ENCODE data around the gene TOPBP1.
"Not testable (repeated sequence)": the region's sequence is repeated elsewhere in the genome, so short reads cannot be mapped to it uniquely, and the experiment has no call there.

TOPBP1 gene

DNA sequence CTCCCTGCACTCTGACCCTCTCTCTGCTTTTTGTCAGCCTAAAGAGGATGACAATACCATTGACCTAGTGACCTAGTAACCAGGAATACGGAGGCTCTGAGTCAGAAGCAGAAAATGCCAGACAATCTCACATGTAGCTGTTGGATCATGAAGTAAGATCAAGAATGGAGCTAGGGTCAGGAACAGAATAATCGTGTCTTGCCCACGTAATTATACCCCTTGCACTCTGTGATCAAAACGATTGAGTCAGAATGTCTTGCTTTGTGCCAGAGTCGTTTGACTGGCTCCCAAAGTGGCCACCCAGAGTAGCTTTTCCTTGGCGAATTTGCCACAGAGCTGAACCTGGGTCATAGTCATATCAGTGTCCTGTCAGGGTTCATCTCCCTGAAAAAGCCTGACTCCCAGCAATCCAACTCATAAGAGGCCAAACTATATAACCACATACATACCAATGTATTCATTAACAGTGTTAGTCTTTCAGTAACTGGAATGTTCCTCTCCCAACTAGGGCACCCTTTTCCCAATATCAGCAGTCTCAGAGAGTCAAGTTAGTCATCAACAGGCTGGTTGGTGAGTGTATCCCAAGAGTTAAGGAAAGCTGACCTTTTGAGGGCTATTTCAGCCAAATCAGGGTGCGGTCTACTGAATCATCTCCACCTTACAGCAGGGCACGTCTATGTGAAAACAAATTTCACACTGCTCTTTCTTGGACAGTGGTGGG lies 93.3 kb downstream of the TOPBP1 start:
- DNase-seq: no peak

DNA sequence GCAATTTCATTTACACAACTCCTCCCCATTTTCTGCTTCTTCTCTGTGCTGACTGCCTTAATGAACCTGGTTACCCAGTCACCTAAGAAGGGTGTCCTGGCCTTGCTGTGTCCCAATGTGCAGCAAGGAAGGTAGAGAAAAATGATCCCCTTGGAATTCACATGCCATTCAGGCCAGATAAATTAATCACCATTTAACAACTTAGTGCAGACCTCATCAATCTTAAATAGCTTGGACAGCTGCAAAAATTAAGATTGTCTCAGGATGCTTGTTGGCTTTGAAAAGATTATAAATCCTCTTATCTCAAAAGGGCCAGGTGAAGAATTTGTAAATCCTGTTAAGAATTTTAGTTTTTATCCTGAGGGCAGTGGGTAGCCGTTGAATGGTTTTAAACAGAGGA lies 97.9 kb downstream of the TOPBP1 start:
- no peak for DNase-seq

DNA sequence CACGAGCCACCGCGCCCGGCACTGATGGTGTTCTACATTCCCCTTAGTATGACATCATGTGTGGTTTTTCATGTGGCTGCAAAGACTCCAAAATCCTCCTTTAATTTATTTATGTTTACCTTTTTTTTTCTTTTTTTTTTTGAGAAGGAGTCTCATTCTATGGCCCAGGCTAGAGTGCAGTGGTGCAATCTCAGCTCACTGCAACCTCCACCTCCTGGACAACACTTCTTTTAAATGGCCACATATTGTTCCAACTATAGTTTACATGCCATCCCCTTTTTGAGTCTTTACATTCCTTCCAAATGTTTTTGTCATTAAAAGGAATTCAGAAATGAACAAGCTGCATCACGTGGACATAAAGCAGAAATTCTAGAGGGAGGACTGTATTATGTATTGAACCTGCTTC lies 98.6 kb downstream of the TOPBP1 start:
- DNase-seq: no peak

DNA sequence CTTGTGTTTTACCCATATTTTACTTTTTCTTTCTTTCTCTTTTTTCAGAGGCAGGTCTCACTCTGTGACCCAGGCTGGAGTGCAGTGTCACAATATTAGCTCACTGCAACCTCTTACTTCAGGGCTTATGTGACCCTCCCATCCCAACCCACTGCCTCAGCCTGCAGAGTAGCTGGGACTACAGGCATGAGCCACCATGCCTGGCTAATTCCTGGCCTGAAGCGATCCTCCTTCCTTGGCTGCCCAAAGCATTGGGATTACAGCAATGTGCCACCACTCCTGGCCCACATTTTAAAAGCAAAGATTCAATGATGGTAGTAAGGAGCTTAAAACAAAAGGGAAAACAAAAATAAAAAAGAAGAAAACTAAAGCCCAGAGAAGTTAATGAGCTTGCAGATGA lies 99.4 kb downstream of the TOPBP1 start:
- DNase-seq: no peak

GRCh38 chr3:133561679-133562078 lies 100.1 kb downstream of the TOPBP1 start:
- DNase-seq: no peak

- DNase-seq: not testable (repeated sequence)
Observed at GRCh38 chr3:133551589-133551988, 110.2 kb downstream of the TOPBP1 start.

Measured in OCI-M1 (cell line).